K562 (cell line): Measurements from ENCODE around the gene PRKCB. TPM values are rescaled to one million over a fixed set of nuclear protein-coding genes. Genes with fewer than 3 reads are reported as not detected.

ENCODE experiments used
- DDX20 ChIP-seq: fragments of 450-650 bp; IDR thresholded peaks from 2 replicates; pipeline ENCODE4 v1.6.1; 2016; ENCODE audit warnings: missing genetic modification characterization, low read depth, mild to moderate bottlenecking, missing compliant biosample characterization, moderate library complexity
- FOXK1 ChIP-seq: sonication (generic); formaldehyde crosslinking; IDR thresholded peaks from 2 replicates; pipeline ENCODE4 v1.8.0; 2022; ENCODE audit warnings: missing genetic modification reagents, mild to moderate bottlenecking, borderline replicate concordance
- JUNB ChIP-seq: fragments of 450-650 bp; formaldehyde crosslinking; conservative IDR thresholded peaks from 2 replicates; pipeline ENCODE4 v1.4.0; 2020; ENCODE audit warnings: mild to moderate bottlenecking
- LEF1 ChIP-seq: fragments of 450-650 bp; IDR thresholded peaks from 2 replicates; pipeline ENCODE4 v1.6.1; 2016; ENCODE audit warnings: mild to moderate bottlenecking
- MAFG ChIP-seq: fragments of 450-650 bp; conservative IDR thresholded peaks from 2 replicates; pipeline ENCODE4 v1.6.1; 2016; ENCODE audit warnings: missing genetic modification characterization, missing compliant biosample characterization
- MYC ChIP-seq, 2 experiments: fragments of 250-450 bp in 1 of 2; sonication (Bioruptor Pico) in 1 of 2; IDR thresholded peaks; 2 replicates each; pipeline versions ENCODE4 v1.5.1 to v1.6.1; 2012 to 2021; ENCODE audit warnings: low read depth in 2 of 2, borderline replicate concordance in 1 of 2, improper control_type of control experiment in 1 of 2, low read length in 1 of 2, mild to moderate bottlenecking in 1 of 2, moderate library complexity in 1 of 2
- NEUROD1 ChIP-seq: fragments of 150-350 bp; IDR thresholded peaks from 2 replicates; pipeline ENCODE4 v1.6.1; 2014; ENCODE audit warnings: borderline replicate concordance, low read length, low read depth; ENCODE audit not compliant: partially characterized antibody
- POLR2A ChIP-seq: fragments of 450-650 bp; conservative IDR thresholded peaks from 2 replicates; pipeline ENCODE4 v1.6.1; 2016
- SP1 ChIP-seq: sonication (generic); formaldehyde crosslinking; IDR thresholded peaks from 2 replicates; pipeline ENCODE4 v1.8.1; 2022; ENCODE audit warnings: mild to moderate bottlenecking, missing genetic modification reagents
- STAG1 ChIP-seq: sonication (generic); formaldehyde crosslinking; IDR thresholded peaks from 2 replicates; pipeline ENCODE4 v1.5.0; 2020; ENCODE audit warnings: missing genetic modification reagents, borderline replicate concordance
- ZNF316 ChIP-seq: fragments of 450-650 bp; IDR thresholded peaks from 2 replicates; pipeline ENCODE4 v1.6.1; 2016
- ZNF785 ChIP-seq: fragments of 250-450 bp; sonication (Bioruptor Pico); IDR thresholded peaks from 2 replicates; pipeline ENCODE4 v1.4.0; 2020; ENCODE audit warnings: mild to moderate bottlenecking
- ZNF830 ChIP-seq: fragments of 250-450 bp; sonication (Bioruptor Pico); IDR thresholded peaks from 2 replicates; pipeline ENCODE4 v1.5.0; 2021; ENCODE audit warnings: mild to moderate bottlenecking
- polyA plus RNA-seq, 8 experiments: library from polyadenylated mRNA; depleted of rRNA in 4 of 8; stranded (reverse) in 5 of 8; unstranded in 3 of 8; fragments of >200 nt; fragmentation: Nextera tagmentation in 2 of 8; fragmentation: Illumina TruSeq in 1 of 8; extraction: Ambion mirVana in 2 of 8; extraction: Trizol in 1 of 8; gene quantifications; 2 replicates each; pipeline versions ENCODE4 v1.2.1 to v1.2.3, GENCODE V29; 2011 to 2014; ENCODE audit warnings: inconsistent platforms in 1 of 8, missing spikeins in 1 of 8
- total RNA-seq, 7 experiments: library from RNA; depleted of rRNA in 6 of 7; stranded (reverse); fragments of >200 nt in 6 of 7; fragmentation: Illumina TruSeq in 2 of 7; extraction: Trizol in 2 of 7; gene quantifications; 2 replicates each; pipeline versions ENCODE4 v1.2.1 to v1.2.3, GENCODE V29; 2011 to 2021; ENCODE audit warnings: low replicate concordance in 1 of 7
- TF ChIP-seq, protein P1 (sequence below): conservative IDR thresholded peaks from 2 replicates; pipeline ENCODE4 v1.6.1; 2011; ENCODE audit warnings: low read depth, mild to moderate bottlenecking, low read length; ENCODE audit not compliant: control insufficient read depth
- TF ChIP-seq, protein P2 (sequence below): sonication (generic); formaldehyde crosslinking; IDR thresholded peaks from 2 replicates; pipeline ENCODE4 v1.9.0; 2022; ENCODE audit warnings: mild to moderate bottlenecking, missing genetic modification reagents
- TF ChIP-seq, protein P3 (sequence below), 2 experiments: fragments of 450-650 bp in 1 of 2; IDR thresholded peaks; 2 replicates each; pipeline ENCODE4 v1.6.1; 2011 to 2017; ENCODE audit warnings: low read depth in 2 of 2, antibody characterized with exemption in 1 of 2, borderline replicate concordance in 1 of 2, low read length in 1 of 2, mild to moderate bottlenecking in 1 of 2, mixed read lengths in 1 of 2; ENCODE audit not compliant: control insufficient read depth in 1 of 2

The PRKCB gene
- total and polyA plus RNA-seq, 9 of the 15 experiments (the other 6 are each of a cell fraction or from before 2014, with no cell fraction given) = 49.9 to 276 (median 148) TPM

DNA sequence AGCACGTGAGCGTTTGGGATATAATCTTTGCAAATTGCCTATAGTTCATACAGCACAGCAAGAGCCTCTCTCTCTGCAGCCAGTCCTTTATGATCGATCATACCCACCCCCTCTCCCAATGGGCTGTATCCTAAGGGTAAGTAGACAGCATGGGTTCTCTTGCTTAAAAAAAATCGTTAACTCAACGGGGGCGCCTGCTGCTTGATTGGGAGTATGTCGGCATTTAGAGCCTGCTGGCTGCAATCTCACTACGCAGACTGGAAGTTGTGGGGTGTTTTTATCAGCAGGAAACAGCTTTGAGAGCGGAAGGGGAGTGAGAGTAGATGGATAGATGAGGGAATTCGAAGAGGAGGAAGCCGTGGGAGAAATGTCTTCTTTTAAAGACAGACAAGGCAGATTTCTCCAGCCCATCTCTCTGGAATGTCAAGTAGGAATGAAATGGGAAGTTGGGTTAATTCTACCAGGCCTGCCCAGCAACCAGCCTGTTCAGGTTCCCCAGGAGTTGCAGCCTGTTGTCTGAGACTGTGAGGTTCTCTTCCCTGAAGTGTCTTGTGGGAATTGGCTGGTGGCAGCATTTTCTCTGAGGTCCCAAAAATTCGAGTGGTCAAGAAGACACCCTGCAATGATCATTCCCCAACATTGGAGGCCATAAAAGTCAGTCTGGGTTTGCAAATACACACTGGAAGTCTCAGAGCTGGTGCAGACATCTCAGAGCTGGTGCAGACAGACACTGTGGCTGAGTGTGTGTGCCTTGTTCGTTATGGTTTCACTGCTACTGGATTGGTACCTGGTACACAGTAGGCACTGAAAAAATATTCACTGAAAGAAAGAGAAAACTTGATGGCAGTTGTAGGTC is 65.6 kb downstream of the PRKCB start (continued):
- TF ChIP-seq, protein P1, sequence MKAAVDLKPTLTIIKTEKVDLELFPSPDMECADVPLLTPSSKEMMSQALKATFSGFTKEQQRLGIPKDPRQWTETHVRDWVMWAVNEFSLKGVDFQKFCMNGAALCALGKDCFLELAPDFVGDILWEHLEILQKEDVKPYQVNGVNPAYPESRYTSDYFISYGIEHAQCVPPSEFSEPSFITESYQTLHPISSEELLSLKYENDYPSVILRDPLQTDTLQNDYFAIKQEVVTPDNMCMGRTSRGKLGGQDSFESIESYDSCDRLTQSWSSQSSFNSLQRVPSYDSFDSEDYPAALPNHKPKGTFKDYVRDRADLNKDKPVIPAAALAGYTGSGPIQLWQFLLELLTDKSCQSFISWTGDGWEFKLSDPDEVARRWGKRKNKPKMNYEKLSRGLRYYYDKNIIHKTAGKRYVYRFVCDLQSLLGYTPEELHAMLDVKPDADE = peak; percentile 98
- 0 out of 2 replicates have a peak, but pooled peaks have one; percentile 12 for TF ChIP-seq ZNF316
- peak; percentile 94 for TF ChIP-seq LEF1
- 0 out of 2 replicates have a peak, but pooled peaks have one; percentile 4 for TF ChIP-seq MAFG
- TF ChIP-seq, protein P2, sequence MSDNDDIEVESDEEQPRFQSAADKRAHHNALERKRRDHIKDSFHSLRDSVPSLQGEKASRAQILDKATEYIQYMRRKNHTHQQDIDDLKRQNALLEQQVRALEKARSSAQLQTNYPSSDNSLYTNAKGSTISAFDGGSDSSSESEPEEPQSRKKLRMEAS = peak; percentile 67
- no peak for TF ChIP-seq STAG1 (CRISPR knock-in tag)
- no peak for TF ChIP-seq JUNB (CRISPR knock-in tag)
- peak; percentile 27; the same call in 1 of the 2 replicates for TF ChIP-seq SP1 (CRISPR knock-in tag)
- no peak for TF ChIP-seq DDX20 (tag)
- TF ChIP-seq FOXK1 (CRISPR knock-in tag) = no peak
- peak; percentile 66 for TF ChIP-seq POLR2A
- TF ChIP-seq ZNF785 (CRISPR knock-in tag) = no peak
- TF ChIP-seq NEUROD1 = peak; percentile 96
- TF ChIP-seq MYC (IDR thresholded peaks at IDR 0.05; ENCODE audit: low read depth, low read length) = peak; percentile 76
- TF ChIP-seq MYC (CRISPR knock-in tag; IDR thresholded peaks at IDR 0.05; ENCODE audit: borderline replicate concordance, low read depth) = no peak
- TF ChIP-seq, protein P3, sequence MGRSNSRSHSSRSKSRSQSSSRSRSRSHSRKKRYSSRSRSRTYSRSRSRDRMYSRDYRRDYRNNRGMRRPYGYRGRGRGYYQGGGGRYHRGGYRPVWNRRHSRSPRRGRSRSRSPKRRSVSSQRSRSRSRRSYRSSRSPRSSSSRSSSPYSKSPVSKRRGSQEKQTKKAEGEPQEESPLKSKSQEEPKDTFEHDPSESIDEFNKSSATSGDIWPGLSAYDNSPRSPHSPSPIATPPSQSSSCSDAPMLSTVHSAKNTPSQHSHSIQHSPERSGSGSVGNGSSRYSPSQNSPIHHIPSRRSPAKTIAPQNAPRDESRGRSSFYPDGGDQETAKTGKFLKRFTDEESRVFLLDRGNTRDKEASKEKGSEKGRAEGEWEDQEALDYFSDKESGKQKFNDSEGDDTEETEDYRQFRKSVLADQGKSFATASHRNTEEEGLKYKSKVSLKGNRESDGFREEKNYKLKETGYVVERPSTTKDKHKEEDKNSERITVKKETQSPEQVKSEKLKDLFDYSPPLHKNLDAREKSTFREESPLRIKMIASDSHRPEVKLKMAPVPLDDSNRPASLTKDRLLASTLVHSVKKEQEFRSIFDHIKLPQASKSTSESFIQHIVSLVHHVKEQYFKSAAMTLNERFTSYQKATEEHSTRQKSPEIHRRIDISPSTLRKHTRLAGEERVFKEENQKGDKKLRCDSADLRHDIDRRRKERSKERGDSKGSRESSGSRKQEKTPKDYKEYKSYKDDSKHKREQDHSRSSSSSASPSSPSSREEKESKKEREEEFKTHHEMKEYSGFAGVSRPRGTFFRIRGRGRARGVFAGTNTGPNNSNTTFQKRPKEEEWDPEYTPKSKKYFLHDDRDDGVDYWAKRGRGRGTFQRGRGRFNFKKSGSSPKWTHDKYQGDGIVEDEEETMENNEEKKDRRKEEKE (IDR thresholded peaks at IDR 0.05; ENCODE audit: borderline replicate concordance in 1 of 2, control insufficient read depth in 1 of 2, low read depth in 2 of 2, low read length in 1 of 2) = no peak
- TF ChIP-seq ZNF830 (CRISPR knock-in tag) = no peak
